Dermis blood vessel endothelial cell (primary cell): Measurements from ENCODE around the gene ARMCX6. TPM values are rescaled to one million over a fixed set of nuclear protein-coding genes. Genes with fewer than 3 reads are reported as not detected.
"Not testable (repeated sequence)": the region's sequence is repeated elsewhere in the genome, so short reads cannot be mapped to it uniquely, and the experiment has no call there.

Experiments used
- DNase-seq: peaks from one replicate; pipeline ENCODE4 v3.0.0; 2010
- total RNA-seq: library from RNA; depleted of rRNA; stranded (reverse); fragments of >200 nt; gene quantifications from 2 replicates; pipeline ENCODE4 v1.2.3, GENCODE V29; 2014

ARMCX6 gene
- total RNA-seq, result 39.2 and 42.0 TPM in 2 replicates

DNA sequence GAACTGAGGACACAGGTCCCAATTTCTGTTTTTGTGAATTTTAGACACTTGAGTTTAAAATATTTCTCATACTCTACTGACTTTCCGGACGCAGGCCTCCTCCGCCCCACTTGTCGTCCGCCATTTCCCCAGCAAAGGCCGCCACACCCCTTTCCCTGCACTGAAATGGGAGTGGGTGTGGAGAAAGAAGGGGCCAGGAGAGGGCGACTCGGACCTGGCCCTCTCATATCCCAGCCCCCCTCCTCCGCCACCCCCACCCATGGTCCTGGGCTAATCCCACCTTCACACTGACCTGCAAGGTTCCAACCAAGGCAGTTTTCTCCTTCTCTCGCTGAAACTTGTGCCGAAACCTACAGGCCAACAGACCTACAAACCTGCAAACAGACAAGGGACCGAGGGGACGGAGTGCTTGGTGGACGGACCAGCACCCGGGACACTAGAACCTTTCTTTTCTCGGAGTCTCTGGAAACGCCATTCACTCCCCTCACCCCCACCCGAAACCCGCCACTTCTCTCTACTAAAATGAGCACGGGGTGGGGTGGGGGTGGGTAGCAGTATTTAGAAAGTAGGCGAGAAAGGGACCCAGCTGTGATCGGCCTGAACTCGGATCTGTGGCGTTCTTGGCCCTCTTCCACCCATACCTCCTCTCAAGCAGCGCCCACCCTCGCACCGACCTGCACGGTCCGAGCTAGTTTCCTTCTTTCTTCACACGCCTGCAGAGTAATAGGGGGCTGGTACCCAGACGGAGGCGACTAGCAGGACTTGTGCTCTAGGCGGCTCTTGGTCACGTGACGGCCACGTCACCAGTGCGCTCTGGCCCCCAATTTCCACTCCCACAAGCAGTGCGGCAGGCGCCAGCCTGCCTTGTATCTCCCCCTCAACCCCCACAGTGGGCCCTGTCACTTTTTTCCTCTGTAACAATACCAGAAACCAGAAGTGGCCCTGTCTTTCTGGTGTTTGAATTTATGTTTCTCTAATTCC, at the start of gene ARMCX6:
Gene ARMCX6 (minus strand): TSS at position 790 of the 981 bp plus-strand sequence. CDS start 1,380 bp downstream, outside the sequence.
- peak; percentile 81 for DNase-seq

DNA sequence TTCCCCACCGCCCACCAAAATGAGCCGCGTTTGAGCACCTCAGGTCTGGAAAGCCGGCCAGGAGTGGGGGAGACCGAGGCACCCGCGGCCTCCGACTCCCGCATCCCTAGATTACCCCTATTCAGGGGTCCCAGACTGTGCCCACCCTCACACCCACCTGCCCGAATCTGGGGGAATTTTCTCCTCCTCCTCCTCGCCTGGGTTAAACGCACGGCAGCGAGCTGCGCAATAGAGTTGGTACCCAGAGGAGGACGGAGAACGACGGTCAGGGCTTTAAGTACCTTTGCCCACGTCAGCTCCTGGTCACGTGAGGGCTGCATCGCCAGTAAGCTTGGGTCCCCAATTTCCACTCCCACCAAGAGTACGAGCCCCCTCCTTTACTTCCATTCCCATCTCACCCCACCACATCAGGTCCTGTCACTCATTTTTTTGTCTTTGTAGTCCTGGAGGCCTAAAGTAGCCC, 41.8 kb upstream of the ARMCX6 start, which contains the start of gene ARMCX2:
Gene ARMCX2 (minus strand): TSS at position 250 of the 463 bp plus-strand sequence. CDS start 2,262 bp downstream, outside the sequence.
- peak; percentile 57 for DNase-seq

DNA sequence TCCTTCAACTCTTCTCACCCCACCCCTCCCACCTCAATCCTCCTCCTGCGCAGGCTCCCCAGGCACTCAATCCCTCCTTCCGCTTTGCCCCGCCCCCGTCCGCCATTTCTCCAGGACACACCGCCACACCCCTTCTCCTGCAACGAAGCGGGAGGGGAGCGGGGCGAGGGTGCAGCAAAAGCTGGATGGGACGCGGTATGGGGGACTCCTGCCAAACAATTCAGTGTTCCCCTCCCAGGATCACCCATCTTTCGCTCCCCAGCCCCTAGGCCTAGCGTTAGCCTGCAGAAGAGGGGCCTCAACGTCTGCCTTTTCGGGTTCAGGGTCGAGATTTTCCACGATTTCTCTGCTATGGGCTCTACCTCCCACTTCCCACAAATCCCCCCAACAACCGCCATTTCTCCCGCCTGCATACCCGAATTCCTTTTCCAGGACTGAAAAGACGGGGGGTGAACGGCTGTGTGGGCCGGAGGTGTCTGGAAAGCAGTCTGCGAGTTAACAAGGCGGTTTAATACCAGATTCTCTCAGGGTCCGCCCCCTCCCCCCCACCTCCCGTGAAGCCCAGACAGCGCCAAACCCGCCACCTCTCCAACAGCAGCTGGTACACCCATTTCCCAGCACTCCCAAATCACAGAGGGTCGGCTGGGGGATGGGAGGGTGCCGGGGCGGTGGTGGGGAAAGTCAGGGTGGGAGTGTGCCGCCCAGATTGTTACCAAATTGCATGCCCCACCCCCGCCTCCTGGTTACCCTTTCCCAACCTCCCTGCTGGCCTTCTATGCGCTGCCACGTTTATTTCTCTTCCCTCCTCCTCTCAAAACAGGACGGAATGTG, 41.1 kb upstream of the ARMCX6 start:
- peak; percentile 50 for DNase-seq

DNA sequence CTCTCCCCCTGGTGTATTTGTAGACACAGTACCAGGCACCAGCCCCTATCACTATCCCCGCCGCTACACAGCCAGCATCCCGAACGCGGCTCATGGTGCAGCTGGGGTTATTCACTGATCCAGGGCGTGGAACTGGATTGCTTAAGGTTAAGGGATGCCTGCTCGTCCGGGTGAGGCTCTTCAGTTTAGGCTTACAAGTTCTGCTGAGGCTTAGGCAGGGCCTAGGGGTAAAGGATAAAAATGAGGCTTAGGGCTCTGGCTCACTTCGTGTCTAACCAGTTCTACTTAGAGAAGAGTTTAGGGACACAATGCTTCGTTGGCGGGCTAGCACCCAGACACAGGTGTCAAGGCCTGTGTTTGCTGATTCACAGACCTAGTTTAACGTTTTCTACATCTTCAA, 39.7 kb upstream of the ARMCX6 start:
- no peak for DNase-seq

DNA sequence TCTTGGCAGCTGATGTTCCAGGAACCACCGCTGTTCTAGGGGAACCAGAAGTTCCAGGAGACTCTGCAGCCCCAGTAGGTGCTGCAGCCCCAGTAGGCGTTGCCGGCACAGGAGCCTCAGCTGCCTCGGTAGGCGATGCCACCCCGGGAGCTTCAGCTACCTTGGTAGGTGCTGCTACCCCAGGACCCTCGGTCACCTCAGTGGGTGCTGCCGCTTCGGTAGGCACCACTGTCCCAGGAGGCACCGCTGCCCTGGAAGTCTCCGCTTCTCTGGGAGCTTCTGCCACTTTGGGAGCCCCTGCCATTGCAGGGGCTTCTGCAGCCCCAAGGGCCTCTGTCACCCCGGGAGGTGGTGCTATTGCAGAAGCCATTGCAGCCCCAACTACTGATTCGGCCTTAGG, 39.0 kb upstream of the ARMCX6 start:
- no peak for DNase-seq

DNA sequence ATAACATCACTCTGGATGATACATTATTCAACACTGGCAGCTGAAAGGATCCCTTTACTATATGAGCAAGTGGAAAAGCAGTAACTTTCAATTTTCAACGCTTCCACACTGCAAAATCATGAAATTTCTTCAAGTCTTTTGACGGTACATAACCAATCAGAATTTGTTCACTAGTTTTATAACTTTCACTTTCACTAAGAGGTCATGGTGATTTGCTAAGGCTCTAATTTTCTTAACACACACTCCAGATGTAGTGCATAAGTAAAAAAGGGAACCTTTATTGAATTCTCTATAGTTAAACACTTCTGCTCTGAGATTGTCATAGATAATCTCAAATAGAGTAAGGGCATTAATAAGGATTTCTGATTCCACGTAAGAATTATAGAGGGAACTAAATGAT, 37.7 kb upstream of the ARMCX6 start:
- no peak for DNase-seq

DNA sequence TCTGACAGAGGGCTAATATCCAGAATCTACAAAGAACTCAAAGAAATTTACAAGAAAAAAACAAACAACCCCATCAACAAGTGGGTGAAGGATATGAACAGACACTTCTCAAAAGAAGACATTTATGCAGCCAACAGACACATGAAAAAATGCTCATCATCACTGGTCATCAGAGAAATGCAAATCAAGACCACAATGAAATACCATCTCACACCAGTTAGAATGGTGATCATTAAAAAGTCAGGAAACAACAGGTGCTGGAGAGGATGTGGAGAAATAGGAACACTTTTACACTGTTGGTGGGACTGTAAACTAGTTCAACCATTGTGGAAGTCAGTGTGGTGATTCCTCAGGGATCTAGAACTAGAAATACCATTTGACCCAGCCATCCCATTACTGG, 29.9 kb upstream of the ARMCX6 start:
- not testable (repeated sequence) for DNase-seq

DNA sequence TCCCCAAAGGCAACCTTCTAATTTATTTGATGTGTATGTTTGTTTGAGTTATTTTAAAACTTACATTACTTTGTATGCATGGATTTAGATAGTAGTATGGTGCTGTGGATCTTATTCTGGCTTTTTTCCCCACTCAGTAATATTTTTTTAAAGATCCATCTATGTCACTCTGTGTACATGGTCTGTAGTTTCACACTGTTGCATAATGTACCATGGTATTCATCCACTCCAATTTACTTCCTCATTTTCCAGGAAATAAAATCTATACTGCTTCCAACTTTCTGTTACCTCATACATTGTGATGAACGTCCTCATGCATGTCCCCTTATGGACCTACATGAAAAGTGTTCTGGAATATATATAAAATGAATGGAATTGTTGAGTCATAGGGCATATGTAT, 24.3 kb upstream of the ARMCX6 start:
- no peak for DNase-seq

DNA sequence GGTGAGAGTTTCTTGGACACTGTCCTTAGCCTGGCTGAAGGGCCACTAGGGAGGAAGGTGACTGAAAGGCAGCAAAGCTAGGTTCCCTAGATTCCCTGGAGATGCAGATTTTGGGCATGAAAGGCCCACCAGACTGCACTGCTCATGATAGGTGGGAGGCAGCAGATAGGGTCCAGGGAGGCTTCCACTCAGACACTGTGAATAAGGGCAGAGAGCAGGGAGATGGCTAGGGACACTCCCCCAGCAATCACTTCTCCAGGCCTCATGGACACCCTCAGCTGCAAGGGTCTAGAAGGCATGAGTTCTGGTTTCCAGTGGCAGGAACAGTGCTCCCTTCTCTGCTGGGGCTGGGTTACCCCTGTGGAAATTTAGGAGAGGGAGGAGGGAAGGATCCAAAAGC, 21.8 kb upstream of the ARMCX6 start:
- no peak for DNase-seq

DNA sequence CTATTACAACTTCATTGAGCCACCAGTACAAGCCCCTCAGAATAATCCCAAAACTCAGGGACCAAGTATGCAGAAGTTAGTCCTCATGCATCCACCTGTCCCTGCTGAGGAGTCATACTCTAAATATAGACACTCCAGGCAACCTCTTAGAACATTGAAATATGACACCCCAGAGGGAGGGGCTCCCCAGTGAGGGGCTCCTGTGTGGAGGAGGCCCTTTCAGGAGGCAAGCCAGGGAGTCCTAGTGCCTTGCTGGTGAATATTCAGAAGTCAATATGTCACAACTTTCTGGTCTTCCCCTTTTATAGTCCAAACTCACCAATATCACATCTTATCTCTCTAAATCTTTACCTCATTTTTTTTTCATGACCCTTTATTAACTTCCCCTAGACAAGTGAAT, 1.6 kb upstream of the ARMCX6 start:
- peak; percentile 26 for DNase-seq

DNA sequence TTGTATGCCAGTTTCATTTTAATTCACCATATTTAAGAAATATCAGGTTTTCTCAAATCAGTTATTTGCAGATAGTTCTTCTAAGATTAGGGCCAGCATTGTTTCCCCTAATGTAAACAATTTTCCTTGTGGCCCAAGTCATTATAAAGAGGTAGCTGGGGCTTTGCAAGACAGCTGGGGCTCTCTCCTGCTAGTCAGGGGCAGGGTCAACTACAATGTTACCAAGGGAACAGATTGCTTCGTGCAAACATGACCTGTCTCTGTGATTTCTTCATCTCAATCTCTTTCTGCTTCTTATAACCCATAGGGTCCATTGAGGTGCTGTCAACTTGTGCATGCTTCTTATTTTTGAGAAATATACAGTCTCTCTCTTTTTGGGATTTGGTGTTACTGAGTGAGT, 12.1 kb downstream of the ARMCX6 start:
- no peak for DNase-seq

DNA sequence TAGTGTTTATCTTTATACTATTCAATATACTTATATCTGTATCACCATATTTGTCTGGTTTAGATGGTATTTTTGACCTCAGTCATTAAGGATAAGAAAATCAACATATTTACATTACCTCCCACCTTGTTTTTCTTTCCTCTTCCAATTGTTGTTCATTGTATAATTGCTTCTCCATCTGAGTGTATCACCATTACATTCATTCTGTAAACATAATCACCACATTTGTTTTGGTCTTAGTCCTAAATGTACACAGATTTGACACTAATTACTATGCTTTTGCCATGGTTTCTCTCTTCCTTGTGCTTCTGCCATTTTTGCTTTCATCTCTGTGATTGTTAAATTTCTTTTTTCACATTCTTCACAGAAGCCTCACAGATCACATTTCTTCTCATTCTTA, 12.7 kb downstream of the ARMCX6 start:
- no peak for DNase-seq

DNA sequence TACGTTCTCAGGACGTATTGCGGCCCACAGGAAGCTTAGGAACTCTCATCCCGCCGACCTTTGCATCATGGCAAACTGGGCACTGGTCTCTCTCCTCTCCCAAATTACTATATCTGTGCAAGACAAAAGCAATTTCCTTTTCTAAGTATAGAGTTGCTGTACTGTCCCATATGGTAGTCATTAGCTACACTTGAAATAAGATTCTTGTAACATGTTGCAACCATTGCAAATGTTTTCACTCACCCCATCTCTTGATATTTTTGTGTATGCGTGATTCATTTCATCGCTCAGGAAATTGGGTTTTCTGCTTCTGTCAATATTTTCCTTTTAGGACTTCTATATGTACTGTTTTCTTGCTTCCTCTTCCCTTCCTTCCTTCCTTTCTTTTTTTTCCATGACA, 15.7 kb downstream of the ARMCX6 start:
- DNase-seq, result no peak

DNA sequence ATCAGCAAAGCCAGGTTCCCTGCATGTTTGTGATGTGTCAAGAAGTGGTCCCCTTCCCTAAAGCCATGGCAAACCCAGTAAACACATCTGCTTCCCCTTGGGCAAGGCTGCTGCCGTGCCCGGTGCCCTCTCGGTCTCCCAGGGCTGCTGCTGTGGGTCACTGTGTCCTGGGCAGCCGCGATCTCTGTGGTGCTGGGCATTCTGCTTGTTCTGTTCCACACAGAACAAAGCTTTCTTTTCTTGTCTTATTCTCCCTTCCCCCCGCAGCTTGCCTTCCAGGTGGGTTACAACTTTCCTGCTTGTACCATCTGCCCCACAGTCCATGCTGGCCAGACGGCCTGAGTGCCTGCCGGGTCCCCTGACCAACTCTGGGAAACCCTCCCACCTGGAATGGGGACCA, 18.2 kb downstream of the ARMCX6 start:
- DNase-seq, result not testable (repeated sequence)

DNA sequence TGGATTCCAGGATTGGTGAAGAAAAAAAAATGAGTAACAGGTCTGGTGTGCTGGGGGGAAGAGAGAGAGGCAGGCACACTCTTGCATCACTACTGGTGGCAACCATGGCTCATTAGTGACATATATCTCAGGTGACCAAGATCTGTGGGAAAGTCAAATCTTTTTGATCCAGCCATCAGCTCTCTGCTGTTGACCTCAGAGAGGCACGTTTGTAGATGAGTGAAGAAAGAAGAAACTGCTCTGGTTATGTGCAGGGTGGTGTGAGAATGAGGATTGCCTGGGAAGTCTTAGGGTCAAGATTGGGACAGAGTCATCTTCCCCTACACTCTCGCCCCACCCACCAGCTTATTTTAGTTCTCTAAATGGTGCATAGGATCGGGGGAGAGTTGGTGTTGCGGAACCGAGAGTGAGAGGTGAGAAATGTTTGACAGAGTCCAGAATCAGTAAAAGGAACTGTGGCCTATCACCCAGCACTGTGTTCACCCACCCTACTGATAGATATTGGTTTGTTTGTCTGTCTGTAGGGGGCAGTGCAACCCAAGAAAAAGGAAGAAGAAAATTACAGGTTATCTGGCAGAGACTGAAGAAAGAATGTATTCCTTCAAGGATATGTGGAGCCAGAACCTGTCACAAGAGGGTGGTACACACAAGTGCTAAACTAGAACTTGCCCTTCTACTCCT, 21.9 kb downstream of the ARMCX6 start:
- DNase-seq, result peak; percentile 77

Other genes with a start within 250 kb of the ARMCX6 start
- not detected in 2 replicates for gene BTK, start 231.8 kb downstream of the ARMCX6 start, total RNA-seq
- 660 and 938 TPM in 2 replicates for gene RPL36A, start 227.0 kb downstream of the ARMCX6 start, total RNA-seq
- 26.8 and 29.3 TPM in 2 replicates for gene GLA, start 210.1 kb downstream of the ARMCX6 start, total RNA-seq
- gene HNRNPH2, start 209.8 kb downstream of the ARMCX6 start, total RNA-seq, result 90.0 and 99.7 TPM in 2 replicates
- gene ARMCX4, start 132.5 kb downstream of the ARMCX6 start, total RNA-seq, result 5.1 and 6.9 TPM in 2 replicates
- 38.3 and 46.1 TPM in 2 replicates for gene ARMCX1, start 67.5 kb downstream of the ARMCX6 start, total RNA-seq
- gene ARMCX3, start 5.2 kb upstream of the ARMCX6 start, total RNA-seq, result 62.9 and 73.5 TPM in 2 replicates
- 62.5 and 63.8 TPM in 2 replicates for gene ARMCX2, start 41.9 kb upstream of the ARMCX6 start, total RNA-seq